Mesenchymal stem cell (in vitro differentiated cells and primary cell): ENCODE data around the gene SMARCD1.

Source experiments
- DNase-seq: peaks from one replicate; pipeline ENCODE4 v3.0.0-alpha.2; 2013
- H2AFZ ChIP-seq: one replicate; pipeline ENCODE4 v1.6.1; 2013; ENCODE audit warnings: low read depth, mild to moderate bottlenecking, control low read depth, inconsistent platforms, low read length, moderate library complexity
- H2AK5ac ChIP-seq: 2 replicates; pipeline ENCODE4 v1.6.1; 2013; ENCODE audit warnings: low read length, moderate library complexity, mild to moderate bottlenecking, inconsistent platforms; ENCODE audit not compliant: severe bottlenecking
- H2BK120ac ChIP-seq: one replicate; pipeline ENCODE4 v1.6.1; 2013; ENCODE audit warnings: low read depth, mild to moderate bottlenecking, inconsistent platforms, low read length, moderate library complexity
- H2BK12ac ChIP-seq, 2 experiments: one replicate each; pipeline ENCODE4 v1.6.1; 2013; ENCODE audit warnings: inconsistent platforms in 2 of 2, low read length in 2 of 2, mild to moderate bottlenecking in 2 of 2, moderate library complexity in 2 of 2, control low read depth in 1 of 2
- H2BK15ac ChIP-seq: one replicate; pipeline ENCODE4 v1.6.1; 2013; ENCODE audit warnings: mild to moderate bottlenecking, low read depth, inconsistent platforms; ENCODE audit not compliant: poor library complexity, severe bottlenecking
- H2BK5ac ChIP-seq: 2 replicates; pipeline ENCODE4 v1.6.1; 2013; ENCODE audit warnings: low read depth, mild to moderate bottlenecking, low read length, control low read depth, inconsistent platforms; ENCODE audit not compliant: poor library complexity, severe bottlenecking
- H3K14ac ChIP-seq, 2 experiments: one replicate each; pipeline ENCODE4 v1.6.1; 2013; ENCODE audit warnings: inconsistent platforms in 2 of 2, low read length in 2 of 2, control low read depth in 1 of 2, mild to moderate bottlenecking in 1 of 2, moderate library complexity in 1 of 2
- H3K18ac ChIP-seq, 2 experiments: one replicate each; pipeline ENCODE4 v1.6.1; 2013; ENCODE audit warnings: inconsistent platforms in 2 of 2, low read length in 2 of 2, control low read depth in 1 of 2, low read depth in 1 of 2, mild to moderate bottlenecking in 1 of 2
- H3K23ac ChIP-seq, 2 experiments: one replicate each; pipeline ENCODE4 v1.6.1; 2013; ENCODE audit warnings: inconsistent platforms in 2 of 2, low read length in 2 of 2, mild to moderate bottlenecking in 2 of 2, moderate library complexity in 2 of 2, control low read depth in 1 of 2
- H3K27ac ChIP-seq: 2 replicates; pipeline ENCODE4 v1.5.1; 2013; ENCODE audit warnings: mild to moderate bottlenecking, moderate library complexity, low read length, control low read depth, inconsistent platforms; ENCODE audit not compliant: poor library complexity, severe bottlenecking
- H3K27me3 ChIP-seq, 2 experiments: 2 replicates each; pipeline versions ENCODE4 v1.6.1 to v1.7.0; 2013; ENCODE audit warnings: low read length in 2 of 2, mild to moderate bottlenecking in 2 of 2, moderate library complexity in 2 of 2, control low read depth in 1 of 2, inconsistent platforms in 1 of 2; ENCODE audit not compliant: control insufficient read depth in 1 of 2, insufficient read depth in 1 of 2
- H3K36me3 ChIP-seq, 2 experiments: 2 replicates each; pipeline versions ENCODE4 v1.6.1 to v1.7.0; 2013; ENCODE audit warnings: low read length in 2 of 2, control low read depth in 1 of 2, inconsistent platforms in 1 of 2, low read depth in 1 of 2, mild to moderate bottlenecking in 1 of 2; ENCODE audit not compliant: insufficient read depth in 2 of 2, control insufficient read depth in 1 of 2
- H3K4ac ChIP-seq, 2 experiments: one replicate each; pipeline ENCODE4 v1.6.1; 2013; ENCODE audit warnings: inconsistent platforms in 2 of 2, low read length in 2 of 2, mild to moderate bottlenecking in 2 of 2, moderate library complexity in 2 of 2, control low read depth in 1 of 2, low read depth in 1 of 2
- H3K4me1 ChIP-seq: 2 replicates; pipeline ENCODE4 v1.6.1; 2013; ENCODE audit warnings: low read depth, low read length, control low read depth; ENCODE audit not compliant: control insufficient read depth, insufficient read depth
- H3K4me2 ChIP-seq: 2 replicates; pipeline ENCODE4 v1.6.1; 2013; ENCODE audit warnings: low read length, mild to moderate bottlenecking, inconsistent platforms; ENCODE audit not compliant: poor library complexity, severe bottlenecking
- H3K4me3 ChIP-seq, 2 experiments: 2 replicates each; pipeline versions ENCODE4 v1.5.1 to v1.7.0; 2013; ENCODE audit warnings: low read length in 2 of 2, mild to moderate bottlenecking in 2 of 2, control low read depth in 1 of 2, low read depth in 1 of 2; ENCODE audit not compliant: insufficient read depth in 1 of 2
- H3K79me1 ChIP-seq: replicated peaks from 2 replicates; pipeline ENCODE4 v1.6.1; 2013; ENCODE audit warnings: mild to moderate bottlenecking, control low read depth, low read length, inconsistent platforms; ENCODE audit not compliant: poor library complexity, severe bottlenecking
- H3K9ac ChIP-seq: 2 replicates; pipeline ENCODE4 v1.7.0; 2013; ENCODE audit warnings: mild to moderate bottlenecking, low read length, moderate library complexity
- H3K9me3 ChIP-seq: 2 replicates; pipeline ENCODE4 v1.7.0; 2013; ENCODE audit warnings: mild to moderate bottlenecking, low read length; ENCODE audit not compliant: control insufficient read depth
- H4K8ac ChIP-seq: one replicate; pipeline ENCODE4 v1.6.1; 2013; ENCODE audit warnings: inconsistent platforms, mild to moderate bottlenecking, low read length, moderate library complexity
- H4K91ac ChIP-seq: one replicate; pipeline ENCODE4 v1.6.1; 2013; ENCODE audit warnings: mild to moderate bottlenecking, low read length, inconsistent platforms
- WGBS: methylation state at CpG from one replicate; pipeline ENCODE4 v1.1.7; 2013; ENCODE audit warnings: mixed read lengths; 5-methylcytosine and 5-hydroxymethylcytosine counted together

The SMARCD1 gene

DNA sequence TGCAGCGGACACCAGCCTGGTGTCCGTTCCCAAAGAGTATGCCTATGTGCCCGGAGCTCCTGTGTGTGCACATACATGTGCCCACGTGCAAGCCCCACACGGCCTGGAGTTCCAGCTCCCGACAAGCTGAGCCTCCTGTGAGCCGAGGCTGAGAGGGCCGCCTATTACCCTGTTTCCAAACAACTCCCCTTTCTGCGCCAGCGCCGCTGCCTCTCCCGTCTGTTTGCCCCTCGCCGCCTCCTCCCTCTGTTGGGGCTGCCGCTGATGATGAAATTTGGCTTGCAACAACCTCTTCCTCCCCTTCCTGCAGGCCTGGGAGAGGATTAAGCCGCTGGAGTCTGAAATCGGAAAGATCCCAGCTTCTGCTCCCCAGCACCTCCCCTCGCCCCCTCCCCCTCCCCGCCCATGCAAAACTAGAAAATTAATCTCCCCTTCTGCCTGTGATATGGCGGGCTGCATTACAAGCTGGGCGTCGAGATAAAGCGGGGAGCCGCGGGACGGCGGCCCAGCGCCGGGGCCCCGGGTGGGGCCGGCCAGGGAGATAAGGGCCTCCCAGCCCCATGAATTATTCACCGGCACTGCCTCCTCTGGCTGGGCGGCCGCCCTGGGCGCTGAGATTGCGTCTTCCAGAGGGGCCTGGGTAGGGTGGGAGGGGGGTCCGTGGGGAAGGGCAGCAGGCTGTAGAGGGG, 34.6 kb upstream of the SMARCD1 start:
- Histone ChIP-seq H2BK12ac (no peak overlapping the region), H3K4me2 (peak overlapping the region; percentile 76), H3K4me3 (peak overlapping the region in 1 of 2 experiments; percentile 64), H2BK15ac (peak overlapping the region; percentile 13), H2BK5ac (no peak overlapping the region), H2AFZ (no peak overlapping the region), H3K9me3 (no peaks in the 10 kb centered on the region), H3K79me1 (no peaks in the 10 kb centered on the region), H4K8ac (peak overlapping the region; percentile 71), H3K18ac (peak overlapping the region; percentile 48 to 77), H3K36me3 (no peaks in the 10 kb centered on the region), H4K91ac (no peak overlapping the region), H3K4me1 (peaks cover 6% of the 10 kb centered on the region), H3K27me3 (peaks cover 26 to 42% of the 10 kb centered on the region in 2 experiments), H2AK5ac (no peak overlapping the region), H3K9ac (peak overlapping the region; percentile 76), H3K14ac (no peak overlapping the region), H3K23ac (no peak overlapping the region), H3K4ac (no peak overlapping the region), H2BK120ac (no peak overlapping the region), H3K27ac (no peak overlapping the region)
- WGBS, result 11% methylated on average over 37 of the region's 37 CpGs
- peak; percentile 69 for DNase-seq

DNA sequence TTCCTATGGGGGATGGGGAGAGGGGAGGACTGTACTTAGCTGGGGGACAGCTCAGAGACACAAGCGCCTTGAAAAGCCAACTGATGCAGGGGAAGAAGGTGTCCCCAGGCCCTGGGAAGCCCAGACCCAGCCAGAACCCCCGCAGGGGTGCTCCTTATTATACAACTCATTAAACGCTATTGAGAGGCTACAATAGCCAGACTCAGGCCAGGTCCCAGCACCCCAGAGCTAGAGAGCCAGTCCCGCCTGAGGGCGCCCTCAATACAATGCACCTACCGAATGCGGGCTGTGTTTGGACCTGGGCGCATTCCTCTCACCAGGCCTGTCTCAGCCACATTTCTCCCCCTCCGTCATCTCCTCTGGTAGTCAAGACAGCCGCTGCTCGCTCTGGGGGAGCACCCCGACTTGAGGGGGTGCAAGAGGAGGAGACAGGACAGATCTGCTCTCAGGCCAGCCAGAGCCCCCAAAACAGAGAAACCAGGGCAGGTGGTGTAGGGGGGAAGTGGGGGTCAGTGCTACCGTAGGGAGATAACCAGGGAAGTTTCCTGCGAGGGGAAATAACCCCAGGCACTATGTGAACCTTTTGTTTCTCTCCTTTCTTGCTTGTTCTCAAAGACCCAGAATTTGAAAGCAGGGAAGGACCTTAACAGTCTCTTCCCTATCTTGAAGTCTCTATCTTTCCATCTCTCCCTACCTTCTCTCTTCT, 33.9 kb upstream of the SMARCD1 start:
- Histone ChIP-seq H2AK5ac (no peak overlapping the region), H3K14ac (no peak overlapping the region)
- WGBS, result 34% methylated on average over 14 of the region's 14 CpGs

DNA sequence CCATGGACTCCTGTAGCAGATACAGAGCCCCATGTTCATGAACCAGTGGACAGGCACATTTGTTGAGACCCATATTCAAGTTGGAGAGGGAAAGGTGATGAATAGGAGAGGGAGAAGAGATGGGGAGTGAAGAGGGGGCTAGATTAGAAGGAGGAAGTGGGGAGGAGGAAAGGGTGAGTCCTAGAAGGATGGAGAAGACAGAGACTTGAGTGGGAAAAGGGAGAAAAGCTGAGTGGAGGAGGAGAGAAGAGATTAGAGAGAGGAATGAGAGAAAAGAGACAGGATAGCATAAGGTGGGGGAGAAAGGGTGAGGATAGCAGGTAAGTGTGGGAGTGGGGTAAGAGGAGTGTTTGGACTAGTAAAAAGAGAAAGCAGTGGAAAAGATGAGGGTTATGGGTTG, 32.6 kb upstream of the SMARCD1 start:
- peaks cover 41 to 53% of the 10 kb centered on the region in 2 experiments for H3K27me3 ChIP-seq
- no peak overlapping the region for H4K8ac ChIP-seq
- no peak overlapping the region for H3K14ac ChIP-seq
- H3K36me3 ChIP-seq, result no peaks in the 10 kb centered on the region
- peaks cover 15% of the 10 kb centered on the region for H3K4me1 ChIP-seq
- no peaks in the 10 kb centered on the region for H3K79me1 ChIP-seq
- H2BK12ac ChIP-seq, result no peak overlapping the region
- no peak overlapping the region for H3K18ac ChIP-seq
- no peak overlapping the region for H3K9ac ChIP-seq
- H3K27ac ChIP-seq, result no peak overlapping the region
- no peak overlapping the region for H3K4me3 ChIP-seq
- no peak overlapping the region for H4K91ac ChIP-seq
- H2BK120ac ChIP-seq, result no peak overlapping the region
- no peak overlapping the region for H3K4ac ChIP-seq
- H2AFZ ChIP-seq, result no peak overlapping the region
- H2AK5ac ChIP-seq, result no peak overlapping the region
- DNase-seq, result no peak
- no peak overlapping the region for H3K23ac ChIP-seq
- H3K4me2 ChIP-seq, result no peak overlapping the region
- H3K9me3 ChIP-seq, result no peaks in the 10 kb centered on the region
- no peak overlapping the region for H2BK5ac ChIP-seq
- no peak overlapping the region for H2BK15ac ChIP-seq

More for the DNA sequence above, 33.9 kb upstream of the SMARCD1 start:
- no peak overlapping the region for H3K9ac ChIP-seq
- peaks cover 9% of the 10 kb centered on the region for H3K4me1 ChIP-seq
- H2BK5ac ChIP-seq, result no peak overlapping the region
- H3K23ac ChIP-seq, result no peak overlapping the region
- no peak overlapping the region for H2BK120ac ChIP-seq
- H2BK12ac ChIP-seq, result no peak overlapping the region
- no peaks in the 10 kb centered on the region for H3K36me3 ChIP-seq
- H3K27ac ChIP-seq, result no peak overlapping the region
- no peak overlapping the region for H3K4ac ChIP-seq
- H4K91ac ChIP-seq, result no peak overlapping the region
- H3K27me3 ChIP-seq, result peaks cover 32 to 44% of the 10 kb centered on the region in 2 experiments
- no peak overlapping the region for H3K4me3 ChIP-seq
- DNase-seq, result no peak
- H3K9me3 ChIP-seq, result no peaks in the 10 kb centered on the region
- H3K4me2 ChIP-seq, result no peak overlapping the region
- no peak overlapping the region for H4K8ac ChIP-seq
- no peaks in the 10 kb centered on the region for H3K79me1 ChIP-seq
- H3K18ac ChIP-seq, result no peak overlapping the region
- no peak overlapping the region for H2BK15ac ChIP-seq
- no peak overlapping the region for H2AFZ ChIP-seq

DNA sequence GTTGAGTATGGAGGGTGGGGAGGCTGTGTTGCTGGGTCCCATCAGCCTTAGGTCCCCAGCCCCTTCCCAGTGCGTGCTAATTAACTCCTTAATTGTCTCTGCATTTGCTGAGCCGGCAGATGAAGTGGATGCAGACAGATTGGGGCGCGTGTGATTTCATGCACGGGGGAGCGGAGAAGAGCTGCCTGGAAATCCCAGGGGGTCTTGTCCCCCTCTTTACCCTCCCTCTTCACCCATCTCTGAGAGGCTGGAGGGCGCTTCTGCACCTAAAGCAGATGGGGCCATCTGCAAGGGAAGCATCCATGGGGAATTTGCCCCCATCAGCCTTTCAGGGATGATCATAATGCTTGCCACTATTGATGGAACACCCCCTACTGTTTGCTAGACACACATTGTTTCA, 32.2 kb upstream of the SMARCD1 start:
- H2AFZ ChIP-seq, result no peak overlapping the region
- H2BK12ac ChIP-seq, result no peak overlapping the region
- H3K4me3 ChIP-seq, result no peak overlapping the region
- no peak overlapping the region for H3K27ac ChIP-seq
- peaks cover 16% of the 10 kb centered on the region for H3K4me1 ChIP-seq
- DNase-seq, result no peak
- H3K23ac ChIP-seq, result no peak overlapping the region
- H3K27me3 ChIP-seq, result peaks cover 41 to 53% of the 10 kb centered on the region in 2 experiments
- H4K91ac ChIP-seq, result no peak overlapping the region
- no peaks in the 10 kb centered on the region for H3K79me1 ChIP-seq
- no peaks in the 10 kb centered on the region for H3K36me3 ChIP-seq
- H2BK15ac ChIP-seq, result no peak overlapping the region
- H4K8ac ChIP-seq, result no peak overlapping the region
- no peak overlapping the region for H3K4me2 ChIP-seq
- H3K9ac ChIP-seq, result no peak overlapping the region
- 80% methylated on average over 7 of the region's 7 CpGs for WGBS
- no peak overlapping the region for H3K14ac ChIP-seq
- H3K18ac ChIP-seq, result no peak overlapping the region
- H3K4ac ChIP-seq, result no peak overlapping the region
- no peak overlapping the region for H2AK5ac ChIP-seq
- no peak overlapping the region for H2BK5ac ChIP-seq
- H2BK120ac ChIP-seq, result no peak overlapping the region
- H3K9me3 ChIP-seq, result no peaks in the 10 kb centered on the region
